Breast epithelium (tissue), 3 donors: ENCODE results near the gene RTN4RL1.

Source experiments
- CTCF ChIP-seq, 3 donors: fragments of 450-650 bp; IDR thresholded peaks; one replicate each; pipeline ENCODE4 v1.5.1; 2016 to 2017; ENCODE audit warnings: antibody characterized with exemption in 3 of 3, mild to moderate bottlenecking in 3 of 3, moderate library complexity in 3 of 3
- POLR2A ChIP-seq: fragments of 450-650 bp; IDR thresholded peaks from one replicate; pipeline ENCODE4 v1.6.1; 2016; ENCODE audit warnings: antibody characterized with exemption, mild to moderate bottlenecking, moderate library complexity
- POLR2AphosphoS5 ChIP-seq, 3 donors: sonication (generic); formaldehyde crosslinking; IDR thresholded peaks; one replicate each; pipeline ENCODE4 v1.6.1; 2017; ENCODE audit warnings: antibody characterized with exemption in 3 of 3

- TF ChIP-seq CTCF (IDR thresholded peaks at IDR 0.05) (no peak), POLR2AphosphoS5 (IDR thresholded peaks at IDR 0.05) (no peak), POLR2A (no peak)
Measured at GRCh38 chr17:1942066-1942365, 83.1 kb downstream of the RTN4RL1 start.
